OCI-LY7 (cell line): Measurements from ENCODE around the gene S100A9. TPM values are rescaled to one million over a fixed set of nuclear protein-coding genes. Genes with fewer than 3 reads are reported as not detected.

ENCODE experiments used
- Bru-seq: library from RNA; stranded (reverse); fragments of 400-500 nt; gene quantifications from one replicate; lab custom pipeline; 2021; lab: Mats Ljungman, UMichigan
- BruChase-seq, 2 experiments: library from RNA; stranded (reverse); fragments of 400-500 nt; gene quantifications; one replicate each; lab custom pipeline; 2021; lab: Mats Ljungman, UMichigan
- BruUV-seq: library from RNA; stranded (reverse); fragments of 400-500 nt; replicated peaks from 2 replicates; lab custom pipeline; 2021; lab: Mats Ljungman, UMichigan
- CTCF ChIA-PET: fragments of 300-600 bp; sonication (Branson Sonifier 250); formaldehyde crosslinking; loops from one replicate; lab custom pipeline; 2022; ENCODE audit warnings: antibody characterized with exemption; ENCODE audit not compliant: unreplicated experiment; lab: Charles Lee
- POLR2A ChIA-PET: fragments of 300-600 bp; sonication (Branson Sonifier 250); formaldehyde crosslinking; loops from one replicate; lab custom pipeline; 2022; ENCODE audit warnings: antibody characterized with exemption; lab: Charles Lee
- DNase-seq: peaks from one replicate; pipeline ENCODE4 v3.0.0-alpha.2; 2015; ENCODE audit warnings: low spot score
- H2AFZ ChIP-seq: fragments of 200-600 bp; sonication (generic), shearing (Covaris generic); 2 replicates; pipeline ENCODE4 v1.6.1; 2014; ENCODE audit warnings: mild to moderate bottlenecking, antibody characterized with exemption, low read length, moderate library complexity
- H3K27ac ChIP-seq: fragments of 200-600 bp; sonication (generic); 2 replicates; pipeline ENCODE4 v1.5.1; 2014; ENCODE audit warnings: mixed run types, low read depth, mild to moderate bottlenecking, moderate library complexity, low read length, inconsistent platforms; ENCODE audit not compliant: poor library complexity, severe bottlenecking
- H3K36me3 ChIP-seq: fragments of 200-600 bp; sonication (generic); 2 replicates; pipeline ENCODE4 v1.6.1; 2014; ENCODE audit warnings: mild to moderate bottlenecking, antibody characterized with exemption, low read length, moderate library complexity, mixed read lengths; ENCODE audit not compliant: insufficient read depth
- H3K4me1 ChIP-seq: fragments of 200-600 bp; sonication (generic); 2 replicates; pipeline ENCODE4 v1.5.1; 2014; ENCODE audit warnings: mild to moderate bottlenecking, low read length; ENCODE audit not compliant: insufficient read depth, poor library complexity, severe bottlenecking
- H3K4me2 ChIP-seq: fragments of 200-600 bp; sonication (generic); 2 replicates; pipeline ENCODE4 v1.6.1; 2014; ENCODE audit warnings: mild to moderate bottlenecking, low read length
- H3K4me3 ChIP-seq: fragments of 200-600 bp; sonication (generic); 2 replicates; pipeline ENCODE4 v1.5.1; 2014; ENCODE audit warnings: mild to moderate bottlenecking, low read depth, low read length; ENCODE audit not compliant: poor library complexity, severe bottlenecking
- H3K79me2 ChIP-seq: fragments of 200-600 bp; sonication (generic); 2 replicates; pipeline ENCODE4 v1.6.1; 2016; ENCODE audit warnings: low read depth, mild to moderate bottlenecking, low read length, moderate library complexity, mixed read lengths; ENCODE audit not compliant: insufficient read depth
- H3K9me2 ChIP-seq: fragments of 200-600 bp; sonication (generic); 2 replicates; pipeline ENCODE4 v1.6.1; 2016; ENCODE audit warnings: mild to moderate bottlenecking, low read length, mixed read lengths; ENCODE audit not compliant: insufficient read depth
- H3K9me3 ChIP-seq: fragments of 200-600 bp; sonication (generic); 2 replicates; pipeline ENCODE4 v1.6.1; 2014; ENCODE audit warnings: mild to moderate bottlenecking, mixed run types, low read length, mixed read lengths
- H4K20me1 ChIP-seq: fragments of 200-600 bp; sonication (generic); 2 replicates; pipeline ENCODE4 v1.6.1; 2014; ENCODE audit warnings: mild to moderate bottlenecking, antibody characterized with exemption, low read length, moderate library complexity, mixed read lengths; ENCODE audit not compliant: insufficient read depth
- EZH2phosphoT487 ChIP-seq: fragments of 200-600 bp; sonication (generic); IDR thresholded peaks from 2 replicates; pipeline ENCODE4 v1.6.1; 2018; ENCODE audit warnings: low read depth, borderline replicate concordance, mild to moderate bottlenecking, mixed run types, antibody characterized with exemption, low read length, moderate library complexity, mixed read lengths
- intact Hi-C: fragments of 100-400 bp; cut with micrococcal nuclease; formaldehyde crosslinking; loops from one replicate; pipeline ENCODE4 v1.10.0; 2022; ENCODE audit not compliant: unreplicated experiment
- long read RNA-seq: library from polyadenylated mRNA; stranded (forward); transcript quantifications from one replicate; pipeline ENCODE4 v2.0.0, GENCODE V29; 2022
- total RNA-seq, 2 experiments: library from RNA; depleted of rRNA in 1 of 2; stranded (reverse); fragments of >200 nt in 1 of 2; shearing (Covaris generic) in 1 of 2; gene quantifications; 2 replicates each; pipeline ENCODE4 v1.2.3, GENCODE V29; 2014 to 2022
- TF ChIP-seq, protein P1 (sequence below): fragments of 200-600 bp; sonication (generic); conservative IDR thresholded peaks from 2 replicates; pipeline ENCODE4 v1.5.1; 2014; ENCODE audit warnings: mild to moderate bottlenecking, antibody characterized with exemption, low read length, moderate library complexity, mixed read lengths

Gene S100A9
- total RNA-seq (2014; rRNA removed; shearing (Covaris generic)) (not detected in 2 replicates), total RNA-seq (2022) (not detected in 2 replicates), Bru-seq, nascent RNA (not detected), BruChase-seq, experiment 1, labeled RNA remaining after a 6-hour chase (not detected), BruChase-seq, experiment 2, labeled RNA remaining after a 2-hour chase (not detected)
- long read RNA-seq, result 0 reads

GRCh38 chr1:153357853-153358690 is at the start of gene S100A9:
Gene S100A9, plus strand, starts transcription at chr1:153357854. Its CDS starts 430 bp downstream, at chr1:153358284.
- POLR2A ChIA-PET, result no interaction called here
- no peak for TF ChIP-seq EZH2phosphoT487
- TF ChIP-seq, protein P1, sequence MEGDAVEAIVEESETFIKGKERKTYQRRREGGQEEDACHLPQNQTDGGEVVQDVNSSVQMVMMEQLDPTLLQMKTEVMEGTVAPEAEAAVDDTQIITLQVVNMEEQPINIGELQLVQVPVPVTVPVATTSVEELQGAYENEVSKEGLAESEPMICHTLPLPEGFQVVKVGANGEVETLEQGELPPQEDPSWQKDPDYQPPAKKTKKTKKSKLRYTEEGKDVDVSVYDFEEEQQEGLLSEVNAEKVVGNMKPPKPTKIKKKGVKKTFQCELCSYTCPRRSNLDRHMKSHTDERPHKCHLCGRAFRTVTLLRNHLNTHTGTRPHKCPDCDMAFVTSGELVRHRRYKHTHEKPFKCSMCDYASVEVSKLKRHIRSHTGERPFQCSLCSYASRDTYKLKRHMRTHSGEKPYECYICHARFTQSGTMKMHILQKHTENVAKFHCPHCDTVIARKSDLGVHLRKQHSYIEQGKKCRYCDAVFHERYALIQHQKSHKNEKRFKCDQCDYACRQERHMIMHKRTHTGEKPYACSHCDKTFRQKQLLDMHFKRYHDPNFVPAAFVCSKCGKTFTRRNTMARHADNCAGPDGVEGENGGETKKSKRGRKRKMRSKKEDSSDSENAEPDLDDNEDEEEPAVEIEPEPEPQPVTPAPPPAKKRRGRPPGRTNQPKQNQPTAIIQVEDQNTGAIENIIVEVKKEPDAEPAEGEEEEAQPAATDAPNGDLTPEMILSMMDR, result no peak
- Histone ChIP-seq H3K27ac (no peak within 1 kb of the TSS), H3K36me3 (no peaks in the 10 kb centered on the region), H4K20me1 (no peaks in the 10 kb centered on the region), H3K4me3 (no peak within 1 kb of the TSS), H3K4me2 (no peak within 1 kb of the TSS), H3K9me3 (no peaks in the 10 kb centered on the region), H3K4me1 (no peaks in the 10 kb centered on the region), H3K9me2 (no peaks in the 10 kb centered on the region), H3K79me2 (no peaks in the 10 kb centered on the region), H2AFZ (no peak within 1 kb of the TSS)
- no TSS peak for BruUV-seq
- no peak for DNase-seq
- CTCF ChIA-PET, result no interaction called here
- intact Hi-C loops, result loop anchor here (10.0 kb wide), 1 partner anchor 387 kb away; no protein-coding TSS in a partner anchor

- Histone ChIP-seq H3K36me3 (no peaks in the 10 kb centered on the region), H3K9me2 (no peaks in the 10 kb centered on the region), H3K27ac (no peak overlapping the region), H3K4me2 (no peak overlapping the region), H3K4me3 (no peak overlapping the region), H2AFZ (no peak overlapping the region), H3K79me2 (no peaks in the 10 kb centered on the region), H3K9me3 (no peaks in the 10 kb centered on the region), H3K4me1 (no peaks in the 10 kb centered on the region), H4K20me1 (no peaks in the 10 kb centered on the region)
- intact Hi-C loops, result no loop called here
- TF ChIP-seq, protein P1, result no peak
- TF ChIP-seq EZH2phosphoT487, result no peak
- ChIA-PET POLR2A (no interaction called here), CTCF (no interaction called here)
- no peak for DNase-seq
- no TSS peak for BruUV-seq
Observed at GRCh38 chr1:153308540-153308939, 49.1 kb upstream of the S100A9 start.
